ENCODE data around the gene TMEM106C. TPM values are rescaled to one million over a fixed set of nuclear protein-coding genes. Genes with fewer than 3 reads are reported as not detected.

Gene TMEM106C
- total and polyA plus RNA-seq, 10 of the 15 experiments (the other 5 are each of a cell fraction or from before 2014, with no cell fraction given), result 90.2 to 280 (median 161) TPM

DNA sequence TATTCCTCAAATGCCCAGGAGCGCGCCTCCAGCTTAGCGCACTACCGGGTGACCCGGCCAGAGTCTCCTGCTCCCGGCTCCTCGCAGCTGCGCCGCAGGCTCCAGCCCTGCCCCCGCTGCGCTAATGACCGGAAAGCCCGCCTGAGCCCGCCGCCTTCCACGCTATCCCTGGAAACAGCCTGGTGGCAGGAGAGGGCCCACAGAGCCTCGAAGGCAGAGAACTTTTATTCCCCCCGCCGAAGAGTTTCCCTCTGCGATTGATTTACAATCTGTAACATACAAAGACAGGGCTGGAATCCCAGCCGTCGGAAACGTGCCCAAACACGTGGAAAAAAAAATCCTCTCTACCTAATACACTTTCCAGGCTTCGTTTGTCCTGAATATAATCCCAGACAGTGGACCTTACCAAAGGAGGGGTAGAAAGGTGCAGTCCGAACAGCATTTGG, 39.4 kb downstream of the TMEM106C start:
- Histone ChIP-seq H3K4me3 (no peak overlapping the region), H3K27me3 (replicated peaks in 1 of 2; ENCODE audit: control insufficient read depth in 2 of 2, insufficient read depth in 2 of 2, low read length in 1 of 2) (peaks cover 24 to 32% of the 10 kb centered on the region in 2 experiments), H3K4me2 (ENCODE audit: control insufficient read depth, insufficient read depth) (no peak overlapping the region), H3K9ac (ENCODE audit: control insufficient read depth, insufficient read depth, low read length) (no peak overlapping the region), H4K20me1 (ENCODE audit: control insufficient read depth, insufficient read depth) (no peaks in the 10 kb centered on the region), H3K79me2 (ENCODE audit: control insufficient read depth, insufficient read depth, low read length) (no peaks in the 10 kb centered on the region), H3K4me1 (ENCODE audit: control insufficient read depth, insufficient read depth, low read length) (no peaks in the 10 kb centered on the region), H3K27ac (ENCODE audit: control insufficient read depth, insufficient read depth) (no peak overlapping the region), H3K9me3 (replicated peaks; ENCODE audit: control insufficient read depth, insufficient read depth, low read length) (no peaks in the 10 kb centered on the region), H2AFZ (ENCODE audit: control insufficient read depth, low read depth, low read length) (no peak overlapping the region), H3K36me3 (ENCODE audit: control insufficient read depth in 2 of 2, insufficient read depth in 2 of 2, low read length in 1 of 2) (no peaks in the 10 kb centered on the region)
- FAIRE-seq (no peak), DNase-seq (ENCODE audit: low read depth, low spot score) (no peak), ATAC-seq (no peak)
- intact Hi-C loops (cut with micrococcal nuclease; ENCODE audit: unreplicated experiment) (no loop called here), in situ Hi-C loops (cut with MboI) (no loop called here)
- ChIA-PET POLR2A (no interaction called here), CTCF (no interaction called here), RAD21 (ENCODE audit: unreplicated experiment) (no interaction called here), SMC1A (ENCODE audit: uncharacterized antibody, unreplicated experiment) (no interaction called here)
- 12% methylated on average over 26 of the region's 26 CpGs for WGBS (ENCODE audit: insufficient coverage, insufficient replicate concordance, low lambda C conversion rate, missing lambda C conversion rate)
- TF ChIP-seq SIX5 (IDR thresholded peaks at IDR 0.05; ENCODE audit: low read depth, low read length, severe bottlenecking) (no peak), SUZ12 (IDR thresholded peaks at IDR 0.05; ENCODE audit: unreplicated experiment) (peak; percentile 50), EZH2 (IDR thresholded peaks at IDR 0.05; ENCODE audit: borderline replicate concordance, control insufficient read depth, low read depth, low read length) (0 out of 2 replicates have a peak, but pooled peaks have one; percentile 57), ETV6 (conservative IDR thresholded peaks at IDR 0.05 in 1 of 2, IDR thresholded peaks at IDR 0.05 in 1 of 2; ENCODE audit: borderline replicate concordance in 1 of 2, low read depth in 1 of 2) (no peak), SMAD5 (IDR thresholded peaks at IDR 0.05; ENCODE audit: low read depth) (no peak), POLR2AphosphoS2 (IDR thresholded peaks at IDR 0.05; ENCODE audit: low read depth, low read length) (no peak), IKZF2 (IDR thresholded peaks at IDR 0.05) (no peak), CHD2 (IDR thresholded peaks at IDR 0.05; ENCODE audit: borderline replicate concordance, low read depth, low read length) (no peak), NR2C1 (IDR thresholded peaks at IDR 0.05) (no peak), NFYB (IDR thresholded peaks at IDR 0.05; ENCODE audit: insufficient read depth, low read depth, low read length) (no peak), YY1 (IDR thresholded peaks at IDR 0.05; ENCODE audit: low read depth, low read length) (no peak), ESRRA (IDR thresholded peaks at IDR 0.05; ENCODE audit: low read length) (no peak)
- TF ChIP-seq, protein P1, sequence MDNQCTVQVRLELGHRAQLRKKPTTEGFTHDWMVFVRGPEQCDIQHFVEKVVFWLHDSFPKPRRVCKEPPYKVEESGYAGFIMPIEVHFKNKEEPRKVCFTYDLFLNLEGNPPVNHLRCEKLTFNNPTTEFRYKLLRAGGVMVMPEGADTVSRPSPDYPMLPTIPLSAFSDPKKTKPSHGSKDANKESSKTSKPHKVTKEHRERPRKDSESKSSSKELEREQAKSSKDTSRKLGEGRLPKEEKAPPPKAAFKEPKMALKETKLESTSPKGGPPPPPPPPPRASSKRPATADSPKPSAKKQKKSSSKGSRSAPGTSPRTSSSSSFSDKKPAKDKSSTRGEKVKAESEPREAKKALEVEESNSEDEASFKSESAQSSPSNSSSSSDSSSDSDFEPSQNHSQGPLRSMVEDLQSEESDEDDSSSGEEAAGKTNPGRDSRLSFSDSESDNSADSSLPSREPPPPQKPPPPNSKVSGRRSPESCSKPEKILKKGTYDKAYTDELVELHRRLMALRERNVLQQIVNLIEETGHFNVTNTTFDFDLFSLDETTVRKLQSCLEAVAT (IDR thresholded peaks at IDR 0.05), result no peak
- TF ChIP-seq, protein P2, sequence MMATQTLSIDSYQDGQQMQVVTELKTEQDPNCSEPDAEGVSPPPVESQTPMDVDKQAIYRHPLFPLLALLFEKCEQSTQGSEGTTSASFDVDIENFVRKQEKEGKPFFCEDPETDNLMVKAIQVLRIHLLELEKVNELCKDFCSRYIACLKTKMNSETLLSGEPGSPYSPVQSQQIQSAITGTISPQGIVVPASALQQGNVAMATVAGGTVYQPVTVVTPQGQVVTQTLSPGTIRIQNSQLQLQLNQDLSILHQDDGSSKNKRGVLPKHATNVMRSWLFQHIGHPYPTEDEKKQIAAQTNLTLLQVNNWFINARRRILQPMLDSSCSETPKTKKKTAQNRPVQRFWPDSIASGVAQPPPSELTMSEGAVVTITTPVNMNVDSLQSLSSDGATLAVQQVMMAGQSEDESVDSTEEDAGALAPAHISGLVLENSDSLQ (IDR thresholded peaks at IDR 0.05), result no peak
- TF ChIP-seq, protein P3, sequence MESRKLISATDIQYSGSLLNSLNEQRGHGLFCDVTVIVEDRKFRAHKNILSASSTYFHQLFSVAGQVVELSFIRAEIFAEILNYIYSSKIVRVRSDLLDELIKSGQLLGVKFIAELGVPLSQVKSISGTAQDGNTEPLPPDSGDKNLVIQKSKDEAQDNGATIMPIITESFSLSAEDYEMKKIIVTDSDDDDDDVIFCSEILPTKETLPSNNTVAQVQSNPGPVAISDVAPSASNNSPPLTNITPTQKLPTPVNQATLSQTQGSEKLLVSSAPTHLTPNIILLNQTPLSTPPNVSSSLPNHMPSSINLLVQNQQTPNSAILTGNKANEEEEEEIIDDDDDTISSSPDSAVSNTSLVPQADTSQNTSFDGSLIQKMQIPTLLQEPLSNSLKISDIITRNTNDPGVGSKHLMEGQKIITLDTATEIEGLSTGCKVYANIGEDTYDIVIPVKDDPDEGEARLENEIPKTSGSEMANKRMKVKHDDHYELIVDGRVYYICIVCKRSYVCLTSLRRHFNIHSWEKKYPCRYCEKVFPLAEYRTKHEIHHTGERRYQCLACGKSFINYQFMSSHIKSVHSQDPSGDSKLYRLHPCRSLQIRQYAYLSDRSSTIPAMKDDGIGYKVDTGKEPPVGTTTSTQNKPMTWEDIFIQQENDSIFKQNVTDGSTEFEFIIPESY (IDR thresholded peaks at IDR 0.05), result no peak
- TF ChIP-seq, protein P4, sequence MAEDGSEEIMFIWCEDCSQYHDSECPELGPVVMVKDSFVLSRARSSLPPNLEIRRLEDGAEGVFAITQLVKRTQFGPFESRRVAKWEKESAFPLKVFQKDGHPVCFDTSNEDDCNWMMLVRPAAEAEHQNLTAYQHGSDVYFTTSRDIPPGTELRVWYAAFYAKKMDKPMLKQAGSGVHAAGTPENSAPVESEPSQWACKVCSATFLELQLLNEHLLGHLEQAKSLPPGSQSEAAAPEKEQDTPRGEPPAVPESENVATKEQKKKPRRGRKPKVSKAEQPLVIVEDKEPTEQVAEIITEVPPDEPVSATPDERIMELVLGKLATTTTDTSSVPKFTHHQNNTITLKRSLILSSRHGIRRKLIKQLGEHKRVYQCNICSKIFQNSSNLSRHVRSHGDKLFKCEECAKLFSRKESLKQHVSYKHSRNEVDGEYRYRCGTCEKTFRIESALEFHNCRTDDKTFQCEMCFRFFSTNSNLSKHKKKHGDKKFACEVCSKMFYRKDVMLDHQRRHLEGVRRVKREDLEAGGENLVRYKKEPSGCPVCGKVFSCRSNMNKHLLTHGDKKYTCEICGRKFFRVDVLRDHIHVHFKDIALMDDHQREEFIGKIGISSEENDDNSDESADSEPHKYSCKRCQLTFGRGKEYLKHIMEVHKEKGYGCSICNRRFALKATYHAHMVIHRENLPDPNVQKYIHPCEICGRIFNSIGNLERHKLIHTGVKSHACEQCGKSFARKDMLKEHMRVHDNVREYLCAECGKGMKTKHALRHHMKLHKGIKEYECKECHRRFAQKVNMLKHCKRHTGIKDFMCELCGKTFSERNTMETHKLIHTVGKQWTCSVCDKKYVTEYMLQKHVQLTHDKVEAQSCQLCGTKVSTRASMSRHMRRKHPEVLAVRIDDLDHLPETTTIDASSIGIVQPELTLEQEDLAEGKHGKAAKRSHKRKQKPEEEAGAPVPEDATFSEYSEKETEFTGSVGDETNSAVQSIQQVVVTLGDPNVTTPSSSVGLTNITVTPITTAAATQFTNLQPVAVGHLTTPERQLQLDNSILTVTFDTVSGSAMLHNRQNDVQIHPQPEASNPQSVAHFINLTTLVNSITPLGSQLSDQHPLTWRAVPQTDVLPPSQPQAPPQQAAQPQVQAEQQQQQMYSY (CRISPR knock-in tag; IDR thresholded peaks at IDR 0.05), result no peak
- BruUV-seq (replicated peaks), result no TSS peak

Data from GM12878 (cell line).